GDM1 (cell line): ENCODE measurements around the gene MIOX.
A peak's percentile ranks its signal among the peaks of the same experiment; 100 is the strongest.

Source experiments
- DNase-seq: peaks from one replicate; lab custom pipeline; 2025; lab: John Stamatoyannopoulos, UW

MIOX gene

DNA sequence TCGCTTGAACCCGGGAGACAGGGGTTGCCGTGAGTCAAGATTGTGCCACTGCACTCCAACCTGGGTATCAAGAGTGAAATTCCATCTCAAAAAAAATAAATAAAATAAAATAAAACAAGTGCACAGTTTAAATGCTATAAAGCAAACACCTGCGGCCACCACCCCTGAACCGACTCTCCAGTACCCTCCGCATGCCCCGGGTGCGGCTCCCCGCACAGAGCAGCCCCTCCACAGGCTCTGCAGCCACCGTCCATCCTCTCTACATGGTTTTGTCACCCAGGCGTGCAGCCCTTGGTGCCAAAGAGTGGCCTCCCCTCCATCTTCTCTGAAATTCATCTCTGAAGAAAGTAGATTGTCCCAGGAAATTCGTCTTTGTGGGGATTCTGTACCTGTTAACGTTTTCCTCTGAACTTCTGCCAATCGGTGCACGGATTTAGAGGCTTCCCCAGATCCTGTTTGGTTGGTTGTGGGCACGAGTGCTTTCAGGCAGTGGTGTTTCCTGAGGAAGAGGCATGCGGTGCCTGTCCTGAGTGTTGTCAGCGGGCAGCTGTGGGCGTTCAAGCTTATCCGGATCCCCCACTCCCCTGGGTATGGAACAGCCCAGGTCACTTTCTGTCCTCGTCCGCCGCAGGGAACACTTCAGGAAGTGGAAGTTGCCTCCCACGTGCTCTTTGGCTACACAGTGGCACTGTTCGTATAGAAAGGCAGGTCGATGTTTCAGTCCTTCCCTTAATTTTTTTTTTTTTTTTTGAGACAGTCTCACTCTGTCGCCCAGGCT is 4.1 kb downstream of the MIOX start:
- DNase-seq: peak; percentile 66

DNA sequence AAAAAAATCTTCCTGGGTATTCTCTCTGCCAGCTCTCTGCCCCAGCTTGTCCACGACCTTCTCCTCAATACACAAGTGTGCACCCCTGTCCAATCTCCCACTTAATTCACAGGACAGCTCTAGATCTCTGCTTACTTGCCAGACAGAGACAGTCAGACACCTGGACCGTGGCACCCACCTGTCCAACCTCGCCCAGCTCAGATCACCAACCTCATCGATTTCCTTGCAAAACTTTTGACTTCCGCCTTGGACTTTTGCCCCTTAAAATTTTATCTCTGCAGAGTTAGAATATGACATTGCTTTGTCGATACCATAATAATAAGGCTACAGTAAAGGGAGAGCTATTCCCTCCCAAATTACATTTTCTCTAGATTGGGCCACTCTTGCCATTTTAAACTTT is 10.4 kb downstream of the MIOX start:
- no peak for DNase-seq

DNA sequence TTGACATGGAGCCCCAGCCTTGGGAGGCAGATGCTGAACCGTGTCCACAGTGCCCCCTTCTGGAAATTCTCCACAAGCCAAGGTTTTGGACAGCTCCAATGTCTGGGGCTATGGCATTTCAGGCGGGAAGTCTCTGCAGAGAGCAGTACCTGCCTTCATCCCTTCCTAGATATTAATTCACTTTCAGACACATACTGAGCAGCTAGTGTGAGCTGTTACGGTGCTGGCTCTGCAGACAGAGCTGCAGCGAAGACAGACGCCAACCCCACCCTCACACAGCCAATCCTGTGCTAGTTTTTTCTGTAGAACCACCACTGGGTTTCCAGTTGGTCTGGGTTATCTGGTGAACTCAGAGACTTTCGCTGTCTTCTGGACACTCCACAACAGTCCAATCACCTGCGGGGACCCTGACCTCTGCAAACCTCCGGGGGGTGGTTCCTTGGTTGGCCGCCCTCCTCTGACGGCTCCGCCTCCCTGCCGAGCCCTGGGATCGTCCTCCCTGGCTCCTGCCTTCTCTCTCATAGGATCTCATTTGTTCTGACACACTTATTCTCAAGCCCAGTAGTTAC is 11.7 kb downstream of the MIOX start:
- DNase-seq: peak; percentile 52

DNA sequence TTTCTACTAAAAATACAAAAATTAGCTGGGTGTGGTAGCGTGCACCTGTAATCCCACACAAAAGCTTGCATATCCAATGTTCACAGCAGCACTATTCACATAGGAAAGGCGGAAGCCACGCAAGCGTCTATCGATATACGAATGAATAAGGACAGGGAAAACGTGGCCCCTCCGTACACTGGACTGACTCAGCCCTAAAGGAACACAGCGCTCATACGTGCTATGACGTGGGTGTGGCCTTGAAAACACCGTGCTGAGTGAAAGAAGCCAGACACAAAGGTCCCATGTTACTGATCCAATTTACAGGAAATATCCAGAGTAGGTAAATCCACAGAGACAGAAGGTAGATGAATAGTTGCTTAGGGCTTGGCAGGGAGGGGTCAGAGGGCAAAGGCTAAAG is 13.8 kb downstream of the MIOX start:
- no peak for DNase-seq

GRCh38 chr22:50502096-50502495 is 15.4 kb downstream of the MIOX start:
- DNase-seq: no peak

- DNase-seq: no peak
These were observed 16.2 kb downstream of the MIOX start for GRCh38 chr22:50502628-50503474.

- no peak for DNase-seq
These were observed 17.0 kb downstream of the MIOX start for GRCh38 chr22:50503475-50504145.

GRCh38 chr22:50504369-50505211 is 17.9 kb downstream of the MIOX start:
- DNase-seq: no peak

- no peak for DNase-seq
These were observed 18.7 kb downstream of the MIOX start for GRCh38 chr22:50505276-50505775.

GRCh38 chr22:50505776-50506610 is 19.3 kb downstream of the MIOX start:
- no peak for DNase-seq

- no peak for DNase-seq
These were observed 20.2 kb downstream of the MIOX start for GRCh38 chr22:50506611-50507420.

DNA sequence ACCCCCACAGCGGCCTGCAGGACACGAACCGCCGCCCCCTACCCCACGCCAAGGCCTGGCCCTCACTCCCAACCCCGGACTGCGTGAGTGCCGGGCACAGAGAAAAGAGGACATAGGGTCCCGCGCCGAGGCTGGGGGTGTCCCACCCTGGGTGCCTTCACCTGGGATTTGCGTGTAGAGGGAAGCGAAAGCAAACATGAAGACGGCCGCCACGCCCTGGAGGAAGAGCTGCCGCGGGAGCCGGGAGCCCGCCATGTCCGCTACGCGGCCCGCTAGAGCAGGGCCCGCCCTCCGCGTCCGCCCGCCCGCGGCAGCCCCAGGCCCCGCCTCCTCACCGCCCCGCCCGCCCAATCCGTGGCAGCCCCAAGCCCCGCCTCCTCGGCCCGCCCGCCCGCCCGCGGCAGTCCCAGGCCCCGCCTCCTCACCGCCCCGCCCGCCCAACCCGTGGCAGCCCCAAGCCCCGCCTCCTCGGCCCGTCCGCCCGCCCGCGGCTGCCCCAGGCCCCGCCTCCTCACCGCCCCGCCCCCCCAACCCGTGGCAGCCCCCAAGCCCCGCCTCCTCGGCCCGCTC is 20.8 kb downstream of the MIOX start, which contains the start of gene LMF2:
Gene LMF2, minus strand, starts transcription at position 282 of the 570 bp plus-strand sequence. Its CDS starts 27 bp downstream, at position 255.
- no peak for DNase-seq

- DNase-seq: peak; percentile 94
These were observed 21.6 kb downstream of the MIOX start, which contains the start of gene NCAPH2 for GRCh38 chr22:50507991-50508884. Gene NCAPH2 (plus strand): TSS chr22:50508224. CDS start chr22:50508338, 114 bp downstream.

DNA sequence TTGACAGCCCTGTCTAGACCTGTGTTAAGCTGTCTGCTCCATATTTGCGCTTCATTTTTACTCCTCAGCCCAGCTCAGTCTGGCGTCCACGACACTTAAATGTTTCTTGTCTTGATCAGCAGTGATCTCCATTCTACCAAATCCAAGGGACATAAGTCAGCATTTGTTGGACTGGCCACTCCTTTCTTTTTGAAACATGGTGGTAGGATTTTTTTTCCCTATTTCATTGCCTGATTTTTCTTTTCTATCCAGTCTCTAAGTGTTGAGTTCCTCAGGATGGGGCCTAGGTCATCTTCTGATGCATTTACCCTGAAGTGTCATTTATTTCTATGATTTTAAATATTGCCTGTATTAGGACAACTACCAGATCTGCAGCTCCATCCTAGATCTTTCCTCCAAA is 22.2 kb downstream of the MIOX start:
- DNase-seq: no peak

- DNase-seq: no peak
These were observed 26.5 kb downstream of the MIOX start for GRCh38 chr22:50513175-50513574.

DNA sequence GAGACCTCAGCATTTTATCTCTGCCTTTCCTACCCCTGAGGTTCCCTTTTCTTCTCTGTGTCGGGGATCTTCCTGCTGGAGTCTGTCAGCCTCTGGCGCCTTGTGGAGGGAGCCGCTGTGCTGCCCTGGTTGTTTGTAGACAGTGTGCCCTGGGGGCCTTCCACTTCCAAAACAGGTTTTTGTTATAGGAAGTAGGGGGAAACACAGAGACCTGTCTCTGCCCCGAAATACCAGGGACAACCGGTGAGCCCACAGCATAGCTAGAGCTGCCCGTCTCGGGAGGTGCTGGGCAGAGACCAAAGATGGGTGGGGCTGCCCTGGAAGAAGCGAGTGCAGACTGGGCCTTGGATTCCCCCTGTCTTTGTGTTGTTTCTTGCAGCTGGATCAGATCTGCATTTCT is 29.4 kb downstream of the MIOX start:
- no peak for DNase-seq

DNA sequence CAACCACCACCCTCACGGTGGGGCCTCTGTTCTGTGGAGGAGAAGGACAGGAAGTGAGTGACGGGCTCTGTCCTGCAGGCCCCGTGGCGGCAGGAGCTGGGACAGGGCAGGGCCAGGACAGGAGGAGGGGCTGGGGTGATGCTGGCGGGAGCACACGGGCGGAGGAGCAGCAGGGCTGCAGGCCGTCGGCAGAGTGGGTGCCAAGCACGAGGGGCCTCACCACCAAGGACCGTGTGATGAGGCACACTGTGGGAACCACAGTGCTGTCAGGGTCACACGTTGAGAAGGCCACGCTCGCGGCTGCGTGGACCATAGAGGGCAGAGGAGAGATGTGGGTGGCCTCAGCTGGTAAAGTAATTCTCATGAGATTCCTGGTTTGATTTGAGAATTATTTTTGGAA is 30.2 kb downstream of the MIOX start:
- DNase-seq: no peak
